Heart right ventricle (tissue), 16 donors: ENCODE data around the gene IL20RB. TPM values are rescaled to one million over a fixed set of nuclear protein-coding genes. Genes with fewer than 3 reads are reported as not detected.
A peak's percentile ranks its signal among the peaks of the same experiment; 100 is the strongest.

Experiments used
- ATAC-seq, 8 donors: fragments of 200-7000 bp; cut with Tn5 transposase; one replicate each; pipeline ENCODE4 v1.9.1; 2020; ENCODE audit warnings: mild to moderate bottlenecking in 8 of 8, moderate library complexity in 8 of 8, moderate number of reproducible peaks in 1 of 8
- DNase-seq, 2 donors: peaks; one replicate each; pipeline ENCODE4 v3.0.0-alpha.2; 2020
- H3K27ac ChIP-seq, 10 donors: fragments of 200-600 bp; sonication (generic) in 2 of 10; one replicate each; pipeline versions ENCODE4 v1.5.0 to v1.8.0; 2020 to 2022; ENCODE audit warnings: mild to moderate bottlenecking in 3 of 10
- H3K27me3 ChIP-seq, 7 donors: fragments of 200-600 bp; one replicate each; pipeline ENCODE4 v1.8.0; 2021 to 2022; ENCODE audit warnings: mild to moderate bottlenecking in 2 of 7
- H3K36me3 ChIP-seq, 9 donors: fragments of 200-600 bp; sonication (generic) in 1 of 9; one replicate each; pipeline versions ENCODE4 v1.5.0 to v1.8.0; 2020 to 2022; ENCODE audit warnings: mild to moderate bottlenecking in 2 of 9
- H3K4me1 ChIP-seq, 9 donors: fragments of 200-600 bp; sonication (generic) in 1 of 9; one replicate each; pipeline versions ENCODE4 v1.5.0 to v1.8.0; 2020 to 2022; ENCODE audit warnings: mild to moderate bottlenecking in 4 of 9
- H3K4me3 ChIP-seq, 10 donors: fragments of 200-600 bp; sonication (generic) in 2 of 10; one replicate each; pipeline versions ENCODE4 v1.5.0 to v1.8.0; 2020 to 2022; ENCODE audit warnings: mild to moderate bottlenecking in 7 of 10, moderate library complexity in 2 of 10
- H3K9me3 ChIP-seq, 11 donors: fragments of 200-600 bp in 10 of 11; sonication (generic) in 2 of 11; one replicate each; pipeline versions ENCODE4 v1.5.0 to v1.8.0; 2013 to 2022; ENCODE audit warnings: mild to moderate bottlenecking in 2 of 11, control low read depth in 1 of 11, moderate library complexity in 1 of 11
- CTCF ChIP-seq, 9 donors: fragments of 200-600 bp; sonication (generic) in 2 of 9; IDR thresholded peaks; one replicate each; pipeline versions ENCODE4 v1.5.0 to v1.8.0; 2021 to 2022; ENCODE audit warnings: antibody characterized with exemption in 9 of 9, mild to moderate bottlenecking in 5 of 9, moderate library complexity in 1 of 9
- WGBS, 2 donors: extraction: QIAGEN DNeasy Blood & Tissue Kit; methylation state at CpG; one replicate each; pipeline ENCODE4 v1.1.7; 2013; ENCODE audit warnings: inconsistent platforms in 1 of 2; 5-methylcytosine and 5-hydroxymethylcytosine counted together
- intact Hi-C, 10 donors: fragments of 100-400 bp; cut with DNase I; formaldehyde crosslinking; loops; one replicate each; pipeline versions ENCODE4 v1.11.1 to v1.14.2; 2022
- polyA plus RNA-seq, 2 donors: library from polyadenylated mRNA; stranded (reverse); fragments of 200-250 nt; gene quantifications; one replicate each; pipeline ENCODE4 v1.2.3, GENCODE V29; 2013
- total RNA-seq, 10 donors: library from RNA; stranded (reverse); fragmentation: NEBNext Ultra II Directional in 3 of 10; extraction: Animal tissue kit (Norgen Biotek cat#: 25700) in 3 of 10; gene quantifications; one replicate each; pipeline versions ENCODE4 v1.2.1 to v1.2.4, GENCODE V29; 2021 to 2023
- donor health status: Arrhythmogenic right ventricular cardiomyopathy.
- donor health status: ischemic (EF 13 %, LVEDD 7.1; RV severe dilation, severe dysfunction).
- donor health status: healthy with polysubstance abuse.
- donor health status: DM: no; HTN: yes; CAD: no.
- donor health status: DM: no; HTN: no; CAD: no.
- donor health status: ischemic (EF 25% LVEDD 6.9; RV normal size, moderate dysfunction).
- donor health status: ischemic (EF 25% LVEDD 5.7; RV mildly dilated, moderate dysfunction).
- donor health status: healthy.
- donor health status: DM: yes; HTN: yes; CAD: no.
- donor health status: Ischemic cardiomyopathy.
- donor health status: ischemic (EF 35%, LVEDD 5.7; RV mildly dilated, moderate dysfunction).
- donor health status: nonischemic (EF 11% LVEDD 7.7; RV severe dilation, severe dysfunction).
- donor health status: DM: yes; HTN: yes; CAD: no.
- donor health status: PGD.
- donor health status: ischemic (EF 29% LVEDD 5.4; RV normal size, mild dysfunction).
- donor health status: nonischemic (EF 23%, LVEDD 6.1; RV moderate dilation, normal function).

The IL20RB gene
- total and polyA plus RNA-seq, 12 donors = 0.12 to 0.71 (median 0.34) TPM; not detected in 2

GRCh38 chr3:136937175-136937574, 20.6 kb upstream of the IL20RB start:
- 95 to 98% methylated on average over 1 of the region's 1 CpG for WGBS, 2 donors
- DNase-seq (no peak), ATAC-seq (no peak)
- Histone ChIP-seq H3K36me3 (peaks cover 0 to 25% (median 3%) of the 10 kb centered on the region in 9 donors), H3K27me3 (no peaks in the 10 kb centered on the region), H3K4me1 (peaks cover 0 to 73% (median 21%) of the 10 kb centered on the region in 9 donors), H3K27ac (peak overlapping the region in 1 of 10 donors; percentile 1), H3K9me3 (peaks cover 0 to 11% (median 0%) of the 10 kb centered on the region in 11 donors), H3K4me3 (no peak overlapping the region)
- TF ChIP-seq CTCF (IDR thresholded peaks at IDR 0.05) = no peak
- intact Hi-C loops = loop anchor here in 2 of 10 donors (5.0 to 10.0 kb wide), 2 partner anchors 70 to 72 kb away; partner anchors contain the start of gene NCK1 (in 1 of the 2)

GRCh38 chr3:136937851-136938250, 19.9 kb upstream of the IL20RB start:
- no peak for TF ChIP-seq CTCF (IDR thresholded peaks at IDR 0.05)
- Histone ChIP-seq H3K27ac (peak overlapping the region in 2 of 10 donors; percentile 1 to 4), H3K36me3 (peaks cover 0 to 25% (median 3%) of the 10 kb centered on the region in 9 donors), H3K9me3 (peaks cover 0 to 11% (median 0%) of the 10 kb centered on the region in 11 donors), H3K27me3 (no peaks in the 10 kb centered on the region), H3K4me1 (peaks cover 0 to 73% (median 23%) of the 10 kb centered on the region in 9 donors), H3K4me3 (no peak overlapping the region)
- ATAC-seq (no peak), DNase-seq (no peak)
- WGBS, 2 donors = 46 to 50% methylated on average over 2 of the region's 2 CpGs
- intact Hi-C loops = loop anchor here in 2 of 10 donors (5.0 to 10.0 kb wide), 2 partner anchors 71 to 73 kb away; partner anchors contain the start of gene NCK1 (in 1 of the 2)

- TF ChIP-seq CTCF (IDR thresholded peaks at IDR 0.05) = no peak
- Histone ChIP-seq H3K36me3 (peaks cover 0 to 25% (median 3%) of the 10 kb centered on the region in 9 donors), H3K27me3 (no peaks in the 10 kb centered on the region), H3K4me3 (no peak overlapping the region), H3K9me3 (peaks cover 0 to 11% (median 0%) of the 10 kb centered on the region in 11 donors), H3K27ac (peak overlapping the region in 2 of 10 donors; percentile 4 to 17), H3K4me1 (peaks cover 0 to 73% (median 23%) of the 10 kb centered on the region in 9 donors)
- ATAC-seq (peak in 1 of 8 donors; percentile 53), DNase-seq (no peak)
- intact Hi-C loops = loop anchor here in 2 of 10 donors (5.0 to 10.0 kb wide), 2 partner anchors 71 to 74 kb away; partner anchors contain the start of gene NCK1 (in 1 of the 2)
Measured at GRCh38 chr3:136938334-136938733, 19.4 kb upstream of the IL20RB start.

- DNase-seq = no peak
- no peak for ATAC-seq
- no peak for TF ChIP-seq CTCF (IDR thresholded peaks at IDR 0.05)
- intact Hi-C loops = loop anchor here in 2 of 10 donors (5.0 to 10.0 kb wide), 2 partner anchors 72 to 75 kb away; partner anchors contain the start of gene NCK1 (in 1 of the 2)
- no peak overlapping the region for H3K4me3 ChIP-seq
- H3K9me3 ChIP-seq = peaks cover 0 to 11% (median 0%) of the 10 kb centered on the region in 11 donors
- 88 to 95% methylated on average over 1 of the region's 1 CpG for WGBS, 2 donors
- H3K36me3 ChIP-seq = peaks cover 0 to 14% (median 3%) of the 10 kb centered on the region in 9 donors
- H3K27ac ChIP-seq = peak overlapping the region in 1 of 10 donors; percentile 17
- peaks cover 0 to 75% (median 30%) of the 10 kb centered on the region in 9 donors for H3K4me1 ChIP-seq
- H3K27me3 ChIP-seq = no peaks in the 10 kb centered on the region
Measured at GRCh38 chr3:136939489-136939888, 18.3 kb upstream of the IL20RB start.
